Left lung (tissue), 10 donors: ENCODE results near the gene CTNNBIP1. TPM values are rescaled to one million over a fixed set of nuclear protein-coding genes. Genes with fewer than 3 reads are reported as not detected.

Experiments
- ATAC-seq: fragments of 200-7000 bp; cut with Tn5 transposase; one replicate; pipeline ENCODE4 v1.9.1; 2020; ENCODE audit warnings: moderate library complexity
- DNase-seq, 4 donors: peaks; one replicate each; pipeline ENCODE4 v3.0.0-alpha.2; 2013 to 2020
- H3K27ac ChIP-seq, 2 donors: fragments of 200-600 bp; sonication (generic) in 1 of 2; one replicate each; pipeline versions ENCODE4 v1.5.0 to v1.8.0; 2020 to 2021
- H3K27me3 ChIP-seq, 2 donors: fragments of 200-600 bp; sonication (generic) in 1 of 2; one replicate each; pipeline versions ENCODE4 v1.5.0 to v1.8.0; 2020 to 2021
- H3K36me3 ChIP-seq, 2 donors: fragments of 200-600 bp; sonication (generic) in 1 of 2; one replicate each; pipeline versions ENCODE4 v1.5.0 to v1.8.0; 2020 to 2021
- H3K4me1 ChIP-seq, 2 donors: fragments of 200-600 bp; one replicate each; pipeline ENCODE4 v1.8.0; 2021
- H3K4me3 ChIP-seq, 2 donors: fragments of 200-600 bp; sonication (generic) in 1 of 2; one replicate each; pipeline versions ENCODE4 v1.5.0 to v1.8.0; 2020 to 2021; ENCODE audit warnings: mild to moderate bottlenecking in 1 of 2
- H3K9me3 ChIP-seq, 2 donors: fragments of 200-600 bp; sonication (generic) in 1 of 2; one replicate each; pipeline versions ENCODE4 v1.5.0 to v1.8.0; 2020 to 2021
- CTCF ChIP-seq, 2 donors: fragments of 200-600 bp; sonication (generic) in 1 of 2; IDR thresholded peaks; one replicate each; pipeline versions ENCODE4 v1.5.0 to v1.8.0; 2021; ENCODE audit warnings: antibody characterized with exemption in 2 of 2
- intact Hi-C, 2 donors: fragments of 100-400 bp; cut with DNase I; formaldehyde crosslinking; loops; one replicate each; pipeline versions ENCODE4 v1.11.2 to v1.14.2; 2022
- polyA plus RNA-seq, 6 donors: library from polyadenylated mRNA; unstranded; fragments of 120-200 nt; gene quantifications; one replicate each; pipeline ENCODE4 v1.2.1, GENCODE V29; 2013; ENCODE audit not compliant: insufficient read length in 6 of 6
- total RNA-seq, 2 donors: library from RNA; stranded (reverse); fragmentation: NEBNext Ultra II Directional; extraction: Animal tissue kit (Norgen Biotek cat#: 25700); gene quantifications; one replicate each; pipeline ENCODE4 v1.2.1, GENCODE V29; 2021
- donor health status: DM: no; HTN: yes; CAD: no.
- donor health status: DM: no; HTN: no; CAD: no.

Gene CTNNBIP1
- total and polyA plus RNA-seq, 8 donors = 30.2 to 57.1 (median 48.0) TPM

GRCh38 chr1:9852410-9853248 is 57.4 kb downstream of the CTNNBIP1 start:
- no peak for DNase-seq
- H3K9me3 ChIP-seq = peaks cover 0 to 6% of the 10 kb centered on the region in 2 donors
- TF ChIP-seq CTCF (IDR thresholded peaks at IDR 0.05) = no peak
- H3K36me3 ChIP-seq = peaks cover 0 to 22% of the 10 kb centered on the region in 2 donors
- H3K4me3 ChIP-seq = no peak overlapping the region
- intact Hi-C loops = no loop called here
- peaks cover 0 to 3% of the 10 kb centered on the region in 2 donors for H3K4me1 ChIP-seq
- peak; percentile 17 for ATAC-seq
- no peaks in the 10 kb centered on the region for H3K27me3 ChIP-seq
- H3K27ac ChIP-seq = no peak overlapping the region

GRCh38 chr1:9852004-9852403 is 58.1 kb downstream of the CTNNBIP1 start:
- DNase-seq (no peak), ATAC-seq (no peak)
- peaks cover 0 to 3% of the 10 kb centered on the region in 2 donors for H3K4me1 ChIP-seq
- peaks cover 0 to 6% of the 10 kb centered on the region in 2 donors for H3K9me3 ChIP-seq
- H3K36me3 ChIP-seq = peaks cover 0 to 22% of the 10 kb centered on the region in 2 donors
- H3K27me3 ChIP-seq = no peaks in the 10 kb centered on the region
- H3K27ac ChIP-seq = no peak overlapping the region
- no peak for TF ChIP-seq CTCF (IDR thresholded peaks at IDR 0.05)
- no peak overlapping the region for H3K4me3 ChIP-seq
- intact Hi-C loops = no loop called here

GRCh38 chr1:9850442-9851162 is 59.5 kb downstream of the CTNNBIP1 start:
- intact Hi-C loops = no loop called here
- H3K9me3 ChIP-seq = peaks cover 0 to 6% of the 10 kb centered on the region in 2 donors
- no peak overlapping the region for H3K27ac ChIP-seq
- no peak overlapping the region for H3K4me3 ChIP-seq
- H3K4me1 ChIP-seq = peaks cover 0 to 3% of the 10 kb centered on the region in 2 donors
- H3K27me3 ChIP-seq = no peaks in the 10 kb centered on the region
- H3K36me3 ChIP-seq = peaks cover 0 to 22% of the 10 kb centered on the region in 2 donors
- TF ChIP-seq CTCF (IDR thresholded peaks at IDR 0.05) = no peak
- no peak for DNase-seq
- no peak for ATAC-seq

- ATAC-seq = no peak
- H3K27me3 ChIP-seq = no peaks in the 10 kb centered on the region
- intact Hi-C loops = no loop called here
- TF ChIP-seq CTCF (IDR thresholded peaks at IDR 0.05) = no peak
- H3K36me3 ChIP-seq = peaks cover 0 to 22% of the 10 kb centered on the region in 2 donors
- DNase-seq = no peak
- H3K4me3 ChIP-seq = no peak overlapping the region
- H3K9me3 ChIP-seq = peaks cover 0 to 6% of the 10 kb centered on the region in 2 donors
- no peak overlapping the region for H3K27ac ChIP-seq
- H3K4me1 ChIP-seq = peaks cover 0 to 3% of the 10 kb centered on the region in 2 donors
Observed at GRCh38 chr1:9849691-9850441, 60.2 kb downstream of the CTNNBIP1 start.
